ENCODE data around the gene PPP2R2B. TPM values are rescaled to one million over a fixed set of nuclear protein-coding genes. Genes with fewer than 3 reads are reported as not detected.

The PPP2R2B gene
- total RNA-seq, 1 experiment from 2014 or later = not detected

- TF ChIP-seq REST (IDR thresholded peaks at IDR 0.05; ENCODE audit: low read depth) = no peak
- TF ChIP-seq ZBTB33 (IDR thresholded peaks at IDR 0.05; ENCODE audit: extremely low read depth, insufficient replicate concordance, low read length) = no peak
- TF ChIP-seq POLR2AphosphoS5 (IDR thresholded peaks at IDR 0.05; ENCODE audit: low read depth, low read length) = no peak
Observed at GRCh38 chr5:146681585-146682105, 196.9 kb downstream of the PPP2R2B start (continued).

- Histone ChIP-seq H3K36me3 (ENCODE audit: control insufficient read depth in 1 of 2, insufficient read depth in 2 of 2, low read length in 2 of 2) (no peaks in the 10 kb centered on the region), H3K9ac (ENCODE audit: low read length) (no peak overlapping the region), H4K20me1 (ENCODE audit: insufficient read depth) (no peaks in the 10 kb centered on the region), H3K9me3 (ENCODE audit: control insufficient read depth in 1 of 2, insufficient read depth in 1 of 2, low read depth in 1 of 2, low read length in 2 of 2) (no peaks in the 10 kb centered on the region), H3K4me2 (ENCODE audit: low read length) (no peak overlapping the region), H2AFZ (ENCODE audit: low read depth, low read length, poor library complexity, severe bottlenecking) (no peak overlapping the region), H3K79me2 (ENCODE audit: insufficient read depth, low read length) (no peaks in the 10 kb centered on the region), H3K27me3 (ENCODE audit: insufficient read depth, low read length) (peaks cover 33% of the 10 kb centered on the region; the same call in 1 of the 2 replicates), H3K9me2 (ENCODE audit: insufficient read depth) (no peaks in the 10 kb centered on the region), H3K27ac (ENCODE audit: low read depth, low read length) (no peak overlapping the region), H3K4me3 (replicated peaks in 1 of 2; ENCODE audit: low read depth in 1 of 2, low read length in 2 of 2) (no peak overlapping the region), H3K4me1 (ENCODE audit: control insufficient read depth in 1 of 2, insufficient read depth in 2 of 2, low read length in 2 of 2) (no peaks in the 10 kb centered on the region)
- DNase-seq (ENCODE audit: low read depth, low spot score) (no peak), ATAC-seq (no peak)
- BruUV-seq (replicated peaks) = no TSS peak
- RAD21 ChIA-PET (ENCODE audit: low non-redundant PET in 1 of 2, low total read pairs in 2 of 2, uncharacterized antibody in 2 of 2, unreplicated experiment in 2 of 2) = no interaction called here
- POLR2A ChIA-PET = no interaction called here
- intact Hi-C loops (cut with micrococcal nuclease) = no loop called here
- CTCF ChIA-PET = no interaction called here
- no peak for TF ChIP-seq SIN3A (IDR thresholded peaks at IDR 0.05; ENCODE audit: low read depth)
- TF ChIP-seq ELF1 (IDR thresholded peaks at IDR 0.05; ENCODE audit: borderline replicate concordance, low read depth) = no peak
- TF ChIP-seq REST (IDR thresholded peaks at IDR 0.05; ENCODE audit: low read depth) = no peak
- TF ChIP-seq FOSL1 (IDR thresholded peaks at IDR 0.05; ENCODE audit: low read depth) = no peak
- TF ChIP-seq JUND (IDR thresholded peaks at IDR 0.05) = no peak
- TF ChIP-seq SP1 (IDR thresholded peaks at IDR 0.05; ENCODE audit: low read depth) = no peak
- no peak for TF ChIP-seq ZBTB33 (IDR thresholded peaks at IDR 0.05; ENCODE audit: extremely low read depth, insufficient replicate concordance, low read length)
- TF ChIP-seq TCF7L2 (IDR thresholded peaks at IDR 0.05; ENCODE audit: borderline replicate concordance, extremely low read depth, insufficient read depth, insufficient read length) = no peak
- TF ChIP-seq ZNF274 (IDR thresholded peaks at IDR 0.05; ENCODE audit: low read depth, low read length) = no peak
- no peak for TF ChIP-seq CEBPB (IDR thresholded peaks at IDR 0.05; ENCODE audit: low read depth)
Observed at GRCh38 chr5:146680846-146681584, 197.5 kb downstream of the PPP2R2B start.
